GM18526 (cell line): ENCODE data around the gene TRPC4AP.

ENCODE experiments used
- POLR2A ChIP-seq: IDR thresholded peaks from 3 replicates; pipeline ENCODE4 v1.6.1; 2011; ENCODE audit not compliant: insufficient read length; ENCODE audit errors: extremely low read depth

The TRPC4AP gene

GRCh38 chr20:35003211-35004031 is 89.2 kb downstream of the TRPC4AP start:
- no peak for TF ChIP-seq POLR2A

GRCh38 chr20:35002426-35003210 is 90.0 kb downstream of the TRPC4AP start:
- no peak for TF ChIP-seq POLR2A

- no peak for TF ChIP-seq POLR2A
Observed at GRCh38 chr20:35001596-35002362, 90.8 kb downstream of the TRPC4AP start.

- TF ChIP-seq POLR2A, result no peak
Observed at GRCh38 chr20:35000922-35001595, 91.5 kb downstream of the TRPC4AP start.

- no peak for TF ChIP-seq POLR2A
Observed at GRCh38 chr20:35000311-35000921, 92.2 kb downstream of the TRPC4AP start.

GRCh38 chr20:34999782-35000181 is 92.8 kb downstream of the TRPC4AP start:
- no peak for TF ChIP-seq POLR2A

GRCh38 chr20:34999021-34999451 is 93.6 kb downstream of the TRPC4AP start:
- TF ChIP-seq POLR2A, result no peak

GRCh38 chr20:34998331-34998950 is 94.2 kb downstream of the TRPC4AP start:
- no peak for TF ChIP-seq POLR2A

- no peak for TF ChIP-seq POLR2A
Observed at GRCh38 chr20:34997774-34998173, 94.8 kb downstream of the TRPC4AP start.

GRCh38 chr20:34997131-34997561 is 95.5 kb downstream of the TRPC4AP start:
- TF ChIP-seq POLR2A, result no peak

- TF ChIP-seq POLR2A, result no peak
Observed at GRCh38 chr20:34996243-34997028, 96.2 kb downstream of the TRPC4AP start.

GRCh38 chr20:34995696-34996095 is 96.9 kb downstream of the TRPC4AP start:
- TF ChIP-seq POLR2A, result no peak

GRCh38 chr20:34995192-34995591 is 97.4 kb downstream of the TRPC4AP start:
- no peak for TF ChIP-seq POLR2A

- TF ChIP-seq POLR2A, result no peak
Observed at GRCh38 chr20:34994509-34995131, 98.0 kb downstream of the TRPC4AP start.
